GM19455 (cell line): ENCODE measurements around the gene SUPT5H.
A peak's percentile ranks its signal among the peaks of the same experiment; 100 is the strongest.

Experiments used
- ATAC-seq: cut with Tn5 transposase; IDR thresholded peaks from one replicate; pipeline ENCODE4 v1.9.1; 2021; ENCODE audit not compliant: unreplicated experiment

SUPT5H gene

DNA sequence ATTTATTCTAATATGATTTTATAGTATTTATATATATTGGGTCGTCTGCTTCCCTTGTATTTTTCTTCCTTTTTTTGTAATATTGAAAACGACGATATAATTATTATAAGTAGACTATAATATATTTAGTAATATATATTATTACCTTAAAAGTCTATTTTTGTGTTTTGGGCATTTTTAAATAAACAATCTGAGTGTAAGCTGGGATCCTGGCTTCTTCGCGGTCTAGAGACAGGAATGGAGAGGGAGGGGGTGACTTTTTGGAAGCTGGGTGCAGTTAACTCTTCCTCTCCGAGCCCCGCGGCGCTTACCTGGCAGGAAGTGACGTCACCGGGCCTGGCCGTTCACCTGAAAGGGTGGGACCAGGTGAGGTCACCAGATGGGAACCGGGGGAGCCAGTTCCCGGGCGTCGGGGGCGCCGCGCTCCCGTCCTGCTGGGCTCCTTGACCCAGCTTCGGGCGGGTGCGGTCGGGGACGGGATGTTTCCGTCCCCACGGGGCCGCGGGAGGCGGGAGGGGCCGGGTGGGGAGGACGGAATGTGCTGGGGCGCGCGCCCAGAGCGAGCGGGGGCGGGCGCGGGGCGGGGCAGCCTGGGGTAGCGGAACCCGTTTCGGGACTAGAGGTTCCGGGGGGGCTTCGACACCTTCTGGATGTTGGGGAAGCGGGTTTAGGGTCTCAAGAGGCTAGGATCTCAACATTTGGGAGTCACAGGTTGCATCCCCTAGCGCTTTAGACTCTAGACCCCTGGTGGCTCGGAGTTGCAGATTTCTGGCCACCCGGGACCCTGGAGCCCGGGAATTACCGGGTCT lies 36.0 kb upstream of the SUPT5H start:
- no peak for ATAC-seq

DNA sequence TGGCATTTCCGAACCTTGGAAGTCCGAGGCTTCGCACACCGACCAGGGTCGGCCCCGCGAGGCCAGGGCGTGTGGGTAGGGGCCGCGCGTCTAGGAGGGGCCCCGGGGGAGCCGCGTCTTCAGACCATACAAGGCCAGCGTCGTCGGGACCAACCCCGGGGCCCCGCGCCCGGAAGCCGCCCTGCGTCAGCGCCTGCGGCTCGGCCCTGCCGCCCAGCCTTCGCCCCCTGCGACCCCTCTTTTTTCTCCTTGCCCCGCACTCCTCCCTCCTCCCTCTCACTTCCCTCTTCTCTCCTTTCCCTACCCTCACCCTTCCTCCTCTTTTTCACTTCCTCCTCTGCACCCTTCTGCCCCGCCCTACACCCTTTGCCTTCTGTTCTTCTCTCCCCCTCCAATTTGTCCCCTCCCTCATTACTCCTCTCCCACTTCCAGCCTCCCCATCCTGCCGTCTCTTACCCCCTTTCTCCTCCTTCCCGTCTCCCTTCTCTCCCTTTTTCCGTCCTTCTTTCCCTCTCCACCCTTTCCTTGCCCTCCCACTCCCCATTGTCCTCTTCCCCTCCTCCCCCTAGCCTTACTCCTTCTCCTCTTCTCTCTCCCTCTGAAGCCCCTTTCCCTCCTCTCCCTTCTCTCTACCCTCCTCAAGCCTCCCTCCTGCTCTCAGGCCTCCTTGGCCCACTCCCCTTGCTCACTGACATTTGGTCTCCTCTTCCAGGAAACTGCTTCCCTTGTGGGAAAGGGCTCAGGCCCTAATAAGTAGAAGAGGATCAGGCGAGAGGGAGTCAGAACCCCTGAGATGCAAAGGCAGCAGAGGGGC lies 35.2 kb upstream of the SUPT5H start:
- no peak for ATAC-seq

DNA sequence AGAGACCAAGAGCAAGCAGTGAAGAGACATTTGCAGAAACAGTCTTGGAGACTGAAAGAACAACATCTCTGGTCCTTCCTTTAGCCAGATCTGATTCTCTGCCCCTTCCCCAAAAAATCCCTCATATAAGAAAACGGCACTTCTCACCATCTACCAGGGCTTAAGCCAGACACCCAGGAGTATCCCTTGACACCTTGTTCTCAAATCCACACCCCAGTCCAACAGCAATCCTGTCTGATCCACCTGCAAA lies 34.6 kb upstream of the SUPT5H start:
- ATAC-seq: no peak

DNA sequence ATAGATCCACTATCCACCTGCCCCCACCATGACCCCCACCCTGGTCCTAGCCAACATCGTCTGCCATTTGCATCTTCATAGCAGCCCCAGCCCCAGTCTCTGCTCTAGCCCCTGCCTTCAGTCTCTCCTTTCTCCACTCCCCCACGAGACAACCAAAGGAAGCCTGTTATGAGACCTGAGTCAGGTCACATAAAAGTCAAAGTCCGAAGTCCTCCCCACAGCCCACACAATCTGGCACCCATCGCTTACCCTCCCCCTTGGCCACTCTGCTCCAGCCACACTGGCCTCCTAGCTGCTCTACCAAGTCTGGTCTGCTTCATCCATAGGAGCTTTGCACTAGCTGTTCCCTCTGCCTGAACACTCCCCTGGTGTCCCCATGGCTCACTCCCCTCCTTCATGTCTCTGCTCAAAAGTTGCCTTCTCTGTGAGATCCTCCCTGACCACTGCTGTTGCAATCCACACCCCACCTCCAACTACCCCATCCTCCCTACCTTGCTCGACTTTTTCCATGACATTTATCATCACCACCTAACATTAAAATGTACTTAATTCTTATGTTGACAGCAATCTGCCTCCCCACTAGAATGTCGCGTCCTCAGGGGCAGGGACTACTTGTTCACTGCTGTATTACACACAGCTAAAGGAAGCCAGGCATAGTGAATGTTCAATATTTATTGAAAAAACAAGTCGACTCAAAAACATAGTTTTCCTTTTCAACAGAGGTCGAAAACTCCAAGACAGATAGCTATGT lies 34.1 kb upstream of the SUPT5H start:
- no peak for ATAC-seq

DNA sequence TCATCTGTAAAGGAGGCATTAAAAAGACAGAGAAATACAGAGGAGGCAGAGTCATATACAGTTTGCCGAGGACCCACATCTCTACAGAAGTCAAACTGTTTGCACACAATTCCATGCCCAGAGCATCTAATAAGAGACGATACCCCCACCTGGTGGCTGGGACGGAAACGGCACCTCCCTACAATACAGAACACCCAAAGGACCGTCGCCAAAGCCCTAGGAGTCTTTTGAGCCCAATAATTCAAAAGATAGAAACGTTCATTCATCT lies 33.6 kb upstream of the SUPT5H start:
- peak; percentile 26 for ATAC-seq

DNA sequence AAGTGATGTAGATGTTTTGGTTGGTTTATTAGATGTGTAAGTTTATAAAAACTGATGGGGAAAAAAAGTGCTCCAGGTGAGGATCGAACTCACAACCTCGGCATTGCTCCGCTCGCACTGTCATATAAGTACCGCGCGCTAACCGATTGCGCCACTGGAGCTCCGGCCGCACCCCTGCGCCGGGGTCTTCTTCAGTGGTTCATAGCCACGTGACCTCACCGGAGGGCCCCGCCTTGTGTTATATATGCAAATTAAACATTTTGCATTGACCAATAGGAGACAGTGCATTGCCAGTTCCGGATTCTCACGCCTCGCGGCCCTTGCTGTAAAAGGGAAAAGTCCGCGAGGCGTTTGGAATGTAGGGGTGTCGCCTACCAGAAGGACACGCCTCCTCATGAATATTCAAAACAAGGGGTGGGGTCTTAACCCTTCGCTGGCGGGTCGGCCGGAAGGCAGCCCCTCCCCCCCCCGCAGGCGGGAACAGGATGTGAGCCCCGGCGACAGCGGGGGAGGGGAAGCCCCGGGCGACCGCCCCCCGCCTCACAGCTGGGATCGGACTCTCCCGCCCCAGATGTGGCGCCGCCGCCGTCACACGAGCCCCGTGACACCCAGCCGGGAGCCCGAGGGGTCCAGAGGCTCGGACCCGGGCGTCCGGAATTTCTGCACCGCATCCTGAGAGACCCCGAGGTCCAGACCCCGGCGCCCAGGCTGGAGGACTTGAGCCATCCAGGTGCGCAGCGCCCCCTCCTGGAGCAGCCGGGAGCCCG lies 33.1 kb upstream of the SUPT5H start, which contains the start of gene PLEKHG2:
Gene PLEKHG2 (plus strand): TSS at position 570 of the 767 bp plus-strand sequence. CDS start 1,418 bp downstream, outside the sequence.
- peak; percentile 63 for ATAC-seq

DNA sequence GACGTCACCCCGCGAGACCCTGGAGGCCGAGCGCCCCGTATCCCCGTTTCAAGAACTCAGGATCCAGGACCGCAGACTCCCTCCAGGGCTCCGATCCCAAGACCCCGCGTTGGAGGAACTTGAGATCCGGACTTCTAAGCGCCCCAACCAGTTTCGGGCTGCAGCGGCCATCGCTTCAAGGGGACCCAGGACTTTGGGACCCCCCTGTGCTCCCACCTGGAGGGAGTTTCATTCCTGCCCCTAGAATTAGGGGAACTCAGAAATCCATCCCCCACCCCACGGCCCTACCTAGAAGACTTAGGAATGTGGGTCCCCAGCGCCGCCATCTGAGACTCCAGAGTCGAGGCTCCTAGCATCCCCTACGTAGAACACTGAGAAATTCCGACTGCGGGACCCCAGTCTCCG lies 32.5 kb upstream of the SUPT5H start:
- no peak for ATAC-seq

DNA sequence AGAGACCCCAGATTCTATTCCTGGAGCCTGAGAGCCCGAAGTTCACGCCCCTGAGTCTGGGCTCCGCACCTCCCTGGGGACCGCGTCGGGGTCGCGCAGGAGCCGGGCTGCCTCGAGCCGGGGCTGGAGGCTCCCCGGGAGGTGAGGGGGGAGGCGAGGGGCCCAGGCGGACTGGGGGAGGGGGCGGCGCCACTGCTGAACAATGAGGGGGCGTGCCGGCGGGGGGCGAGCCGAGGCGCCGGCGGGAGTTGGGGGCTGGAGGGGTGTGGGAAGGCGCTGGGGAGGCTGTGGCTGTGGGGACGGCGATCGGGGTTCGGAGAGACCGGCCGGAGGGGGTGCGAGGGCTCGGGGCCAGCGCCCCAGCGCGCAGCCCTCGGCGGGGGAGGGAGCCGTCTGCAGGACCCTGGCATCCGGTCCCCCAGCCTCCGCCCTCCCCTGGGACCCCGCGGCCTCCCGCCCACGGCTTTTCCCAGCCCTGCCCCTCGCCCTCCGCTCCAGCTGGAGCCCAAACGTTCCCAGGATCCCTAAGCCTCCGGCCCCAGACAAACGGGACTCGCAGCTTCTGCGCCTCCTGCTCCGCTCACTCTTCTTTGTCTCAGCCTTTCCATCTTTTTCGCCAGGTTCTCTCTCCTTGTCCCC lies 32.0 kb upstream of the SUPT5H start:
- ATAC-seq: no peak

DNA sequence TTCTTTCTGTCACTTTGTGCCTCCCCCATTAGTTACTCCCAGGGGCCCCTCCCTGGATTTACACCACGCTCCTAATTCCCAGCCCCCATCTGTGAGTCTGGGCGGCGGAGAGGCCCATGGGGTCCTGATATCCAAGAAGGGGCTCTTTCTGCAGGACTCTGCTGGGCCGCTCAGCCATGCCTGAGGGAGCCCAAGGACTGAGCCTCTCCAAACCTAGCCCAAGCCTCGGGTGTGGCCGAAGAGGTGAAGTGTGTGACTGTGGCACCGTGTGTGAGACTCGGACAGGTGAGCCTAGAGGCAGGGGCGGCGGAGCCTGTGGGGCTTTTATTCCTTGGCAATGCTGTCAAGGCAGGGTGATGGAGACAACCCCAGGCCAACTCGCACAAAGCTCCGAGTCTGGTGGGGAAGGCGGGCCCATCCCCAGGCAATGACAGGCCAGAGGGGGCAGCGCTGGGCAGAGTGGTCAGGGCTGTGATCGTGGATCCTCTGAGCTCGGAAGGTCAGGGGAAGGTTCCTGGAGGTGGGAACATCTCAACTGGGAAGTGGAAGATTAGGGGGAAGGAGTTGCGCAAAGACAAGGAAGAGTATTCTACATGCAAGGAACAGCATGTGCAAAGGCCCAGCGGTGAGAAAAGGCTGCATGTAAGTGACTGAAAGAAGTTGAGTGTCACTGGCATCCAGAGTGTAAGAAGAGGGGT lies 31.3 kb upstream of the SUPT5H start:
- no peak for ATAC-seq

DNA sequence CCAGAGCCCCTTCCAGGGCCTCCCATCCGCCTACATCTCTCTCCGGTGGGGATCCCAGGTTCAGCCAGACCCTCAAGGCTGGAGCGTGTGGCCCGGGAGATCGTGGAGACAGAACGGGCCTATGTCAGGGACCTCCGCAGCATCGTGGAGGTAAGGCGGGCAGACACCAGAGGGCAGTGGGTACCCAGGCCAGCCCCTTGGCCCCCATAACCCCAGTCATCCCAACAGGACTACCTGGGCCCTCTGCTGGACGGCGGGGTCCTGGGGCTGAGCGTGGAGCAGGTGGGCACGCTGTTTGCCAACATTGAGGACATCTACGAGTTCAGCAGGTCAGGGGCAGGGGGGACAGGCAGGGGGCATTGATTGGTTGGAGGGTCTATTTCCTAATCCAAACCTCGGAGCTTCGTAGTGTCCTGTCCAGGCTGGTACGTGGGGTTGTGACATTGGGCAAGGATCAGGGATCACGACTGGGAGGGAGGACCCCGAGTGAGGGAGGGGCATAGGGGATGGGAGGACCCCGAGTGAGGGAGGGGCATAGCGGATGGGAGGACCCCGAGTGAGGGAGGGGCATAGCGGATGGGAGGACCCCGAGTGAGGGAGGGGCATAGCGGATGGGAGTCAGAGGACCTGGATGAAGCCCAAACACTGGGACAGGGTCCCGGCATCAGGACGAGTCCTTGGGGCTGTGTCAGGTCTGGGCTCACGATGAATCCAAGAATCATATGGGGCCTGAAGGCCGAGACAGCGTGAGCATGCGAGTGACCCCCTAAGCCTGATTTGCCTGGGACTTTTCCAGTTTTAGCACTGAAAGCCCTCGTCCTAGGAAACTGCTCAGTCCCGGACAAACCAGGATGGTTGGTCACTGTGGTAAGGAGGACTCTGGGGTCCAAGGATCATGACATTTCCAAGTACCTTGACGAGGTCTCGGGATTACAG lies 30.0 kb upstream of the SUPT5H start:
- no peak for ATAC-seq

DNA sequence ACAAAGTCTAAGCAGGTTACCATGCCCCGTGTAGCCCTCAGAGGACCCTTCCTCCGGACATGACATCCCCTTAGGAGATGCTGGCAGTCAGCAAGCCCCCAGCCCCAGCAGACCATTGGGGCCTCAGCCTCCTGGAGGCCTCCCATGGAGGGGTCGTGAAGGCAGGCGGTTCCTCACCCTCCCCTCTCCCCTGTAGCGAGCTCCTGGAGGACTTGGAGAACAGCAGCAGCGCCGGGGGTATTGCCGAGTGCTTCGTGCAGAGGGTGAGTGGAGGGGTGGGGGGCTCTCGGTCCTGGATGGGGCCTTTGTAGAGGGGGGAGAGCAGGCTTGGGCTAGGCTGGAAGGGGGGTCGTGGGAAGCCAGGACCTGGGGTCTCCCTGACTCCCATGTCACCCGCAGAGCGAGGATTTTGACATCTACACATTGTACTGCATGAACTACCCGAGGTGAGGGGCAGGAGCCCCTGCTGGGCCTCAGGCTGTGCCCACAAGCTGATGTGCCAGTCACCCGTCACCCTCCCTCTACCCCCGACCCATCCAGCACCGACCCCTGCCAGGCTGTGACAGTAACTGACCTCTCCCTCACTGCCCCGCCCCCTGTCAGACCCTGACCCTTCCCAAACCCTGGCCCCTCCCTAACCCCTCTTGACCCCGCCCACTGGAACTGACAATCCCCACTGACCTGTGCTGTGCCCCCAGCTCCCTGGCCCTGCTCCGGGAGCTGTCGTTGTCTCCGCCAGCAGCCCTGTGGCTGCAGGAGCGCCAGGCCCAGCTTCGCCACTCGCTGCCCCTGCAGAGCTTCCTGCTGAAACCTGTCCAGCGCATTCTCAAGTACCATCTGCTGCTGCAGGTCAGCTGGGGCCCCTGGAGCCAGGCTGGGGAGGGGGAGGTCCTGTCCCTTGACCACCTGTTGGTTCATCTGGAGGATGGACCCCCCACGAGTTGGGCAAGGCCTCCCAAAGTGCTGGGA lies 28.9 kb upstream of the SUPT5H start:
- no peak for ATAC-seq

DNA sequence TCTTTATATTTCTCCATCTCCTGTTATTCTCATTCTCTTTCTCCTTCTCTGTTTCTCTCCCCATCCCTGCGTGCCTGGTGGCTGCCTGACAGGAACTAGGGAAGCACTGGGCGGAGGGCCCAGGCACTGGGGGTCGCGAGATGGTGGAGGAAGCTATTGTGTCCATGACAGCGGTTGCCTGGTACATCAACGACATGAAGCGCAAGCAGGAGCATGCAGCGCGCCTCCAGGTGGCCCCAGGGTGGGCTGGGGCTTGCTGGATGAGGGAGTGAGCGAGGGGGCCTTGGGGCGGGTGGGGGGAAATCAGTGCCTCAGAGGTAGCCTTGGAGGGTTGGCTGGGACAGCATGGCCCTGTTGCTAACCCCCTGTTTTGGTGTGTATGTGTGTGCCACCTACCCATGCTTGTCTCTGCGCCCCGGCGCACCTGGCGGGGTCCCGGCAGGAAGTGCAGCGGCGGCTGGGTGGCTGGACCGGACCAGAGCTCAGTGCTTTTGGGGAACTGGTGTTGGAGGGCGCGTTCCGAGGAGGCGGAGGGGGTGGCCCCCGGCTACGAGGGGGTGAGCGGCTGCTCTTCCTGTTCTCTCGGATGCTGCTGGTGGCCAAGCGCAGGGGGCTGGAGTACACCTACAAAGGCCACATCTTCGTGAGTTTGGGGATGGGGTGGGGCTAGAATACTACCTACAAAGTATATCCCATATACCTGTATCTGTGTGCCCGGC lies 27.8 kb upstream of the SUPT5H start:
- no peak for ATAC-seq

DNA sequence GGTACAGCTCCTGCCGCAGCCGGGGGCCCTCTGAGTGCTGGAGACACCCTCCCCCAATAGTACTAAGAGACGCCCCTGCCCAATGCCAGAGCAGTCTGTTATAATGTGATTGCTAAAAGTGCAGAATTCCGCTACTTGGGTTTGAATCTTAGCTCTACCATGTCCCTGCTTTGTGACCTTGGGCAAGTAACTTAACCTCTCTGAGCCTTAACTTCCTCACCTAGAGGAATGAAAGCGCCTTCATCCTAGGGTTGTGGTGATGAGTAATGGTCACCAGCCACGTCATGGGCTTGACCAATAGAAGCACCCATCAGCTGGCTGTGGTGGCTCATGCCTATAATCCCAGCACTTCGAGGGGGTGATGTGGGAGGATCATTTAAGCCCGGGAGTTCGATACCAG lies 26.4 kb upstream of the SUPT5H start:
- ATAC-seq: no peak

DNA sequence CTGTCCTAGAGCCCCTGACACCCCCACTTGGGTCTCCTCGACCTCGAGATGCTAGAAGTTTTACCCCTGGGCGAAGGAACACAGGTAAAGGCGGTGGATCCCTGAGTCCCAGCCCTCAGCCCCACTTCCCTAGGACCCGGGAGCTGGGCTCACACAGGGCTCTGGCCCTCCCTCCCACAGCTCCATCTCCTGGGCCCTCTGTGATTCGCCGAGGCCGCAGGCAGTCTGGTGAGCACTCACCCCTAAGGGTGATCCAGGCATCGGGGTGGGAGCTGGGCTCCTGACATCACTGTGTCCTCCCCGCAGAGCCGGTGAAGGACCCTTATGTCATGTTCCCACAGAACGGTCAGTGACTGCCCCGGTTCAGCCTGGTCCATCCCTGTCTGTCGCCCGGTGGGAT lies 24.6 kb upstream of the SUPT5H start:
- ATAC-seq: no peak

DNA sequence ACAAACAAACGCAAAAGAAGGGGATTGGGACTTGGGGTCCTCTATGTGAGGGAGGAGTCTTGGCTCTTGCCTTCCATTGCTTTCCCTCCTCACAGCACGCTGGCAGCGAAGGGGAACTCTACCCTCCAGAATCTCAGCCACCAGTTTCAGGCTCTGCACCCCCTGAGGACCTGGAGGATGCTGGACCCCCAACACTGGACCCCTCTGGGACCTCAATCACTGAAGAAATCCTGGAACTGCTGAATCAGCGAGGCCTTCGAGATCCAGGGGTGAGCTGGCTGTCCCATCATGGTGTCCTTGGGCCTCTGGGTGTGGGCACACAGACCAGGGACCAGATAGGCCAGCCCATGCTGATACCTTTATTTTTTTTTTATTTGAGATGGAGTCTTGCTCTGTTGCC lies 23.4 kb upstream of the SUPT5H start:
- no peak for ATAC-seq

DNA sequence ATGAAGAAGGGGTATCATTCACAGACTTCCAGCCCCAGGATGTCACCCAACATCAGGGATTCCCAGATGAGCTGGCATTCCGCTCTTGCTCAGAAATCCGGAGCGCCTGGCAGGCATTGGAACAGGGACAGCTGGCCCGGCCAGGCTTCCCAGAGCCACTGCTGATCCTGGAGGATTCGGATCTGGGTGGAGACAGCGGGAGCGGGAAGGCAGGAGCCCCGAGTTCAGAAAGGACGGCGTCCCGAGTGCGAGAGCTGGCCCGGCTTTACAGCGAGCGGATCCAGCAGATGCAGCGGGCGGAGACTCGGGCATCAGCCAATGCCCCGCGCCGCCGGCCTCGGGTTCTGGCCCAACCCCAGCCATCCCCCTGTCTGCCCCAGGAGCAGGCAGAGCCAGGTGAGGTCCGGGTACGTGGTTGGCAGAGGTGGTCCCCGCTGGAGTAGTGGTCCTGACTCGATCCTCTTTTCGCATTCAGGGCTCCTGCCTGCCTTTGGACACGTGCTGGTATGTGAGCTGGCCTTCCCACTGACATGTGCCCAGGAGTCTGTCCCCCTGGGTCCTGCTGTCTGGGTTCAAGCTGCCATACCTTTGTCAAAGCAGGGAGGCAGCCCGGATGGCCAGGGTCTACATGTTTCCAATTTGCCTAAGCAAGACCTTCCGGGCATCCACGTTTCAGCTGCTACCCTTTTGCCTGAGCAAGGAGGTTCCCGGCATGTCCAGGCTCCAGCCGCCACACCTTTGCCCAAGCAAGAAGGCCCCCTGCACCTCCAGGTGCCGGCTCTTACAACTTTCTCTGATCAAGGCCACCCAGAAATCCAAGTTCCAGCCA lies 21.9 kb upstream of the SUPT5H start:
- no peak for ATAC-seq
